Vagina (tissue), 2 donors: ENCODE data around the gene BEND7.

Experiments used
- CTCF ChIP-seq, 3 experiments: fragments of 450-650 bp in 2 of 3; fragments of 200-600 bp in 1 of 3; sonication (generic) in 1 of 3; IDR thresholded peaks; one replicate each; pipeline ENCODE4 v1.5.1; 2017 to 2019; ENCODE audit warnings: antibody characterized with exemption in 3 of 3, mild to moderate bottlenecking in 2 of 3, moderate library complexity in 2 of 3
- POLR2A ChIP-seq, 2 donors: fragments of 450-650 bp; IDR thresholded peaks; one replicate each; pipeline ENCODE4 v1.6.1; 2017; ENCODE audit warnings: antibody characterized with exemption in 2 of 2, mild to moderate bottlenecking in 2 of 2, moderate library complexity in 2 of 2
- POLR2AphosphoS5 ChIP-seq, 2 donors: sonication (generic); formaldehyde crosslinking; IDR thresholded peaks; one replicate each; pipeline ENCODE4 v1.9.0; 2017; ENCODE audit warnings: antibody characterized with exemption in 2 of 2, mild to moderate bottlenecking in 2 of 2, low read depth in 1 of 2; ENCODE audit not compliant: insufficient read depth in 1 of 2

- TF ChIP-seq CTCF (IDR thresholded peaks at IDR 0.05) (no peak), POLR2A (IDR thresholded peaks at IDR 0.05) (no peak), POLR2AphosphoS5 (IDR thresholded peaks at IDR 0.05; ENCODE audit: insufficient read depth in 1 of 2, low read depth in 1 of 2) (no peak)
These were observed 28.6 kb downstream of the BEND7 start for GRCh38 chr10:13500201-13500600.
